NCI-H2227 (cell line): ENCODE measurements around the gene B9D1.

Source experiments
- DNase-seq: peaks from one replicate; lab custom pipeline; 2025; ENCODE audit not compliant: unreplicated experiment; lab: John Stamatoyannopoulos, UW

B9D1 gene

GRCh38 chr17:19321481-19322128 lies 40.9 kb downstream of the B9D1 start:
- no peak for DNase-seq

GRCh38 chr17:19320876-19321275 lies 41.6 kb downstream of the B9D1 start:
- no peak for DNase-seq

- DNase-seq: no peak
Observed at GRCh38 chr17:19319771-19320505, 42.6 kb downstream of the B9D1 start.

GRCh38 chr17:19318611-19319010 lies 43.9 kb downstream of the B9D1 start:
- DNase-seq: no peak

- peak; percentile 82 for DNase-seq
Observed at GRCh38 chr17:19317359-19318095, 45.0 kb downstream of the B9D1 start.

GRCh38 chr17:19316761-19317358 lies 45.7 kb downstream of the B9D1 start:
- no peak for DNase-seq

GRCh38 chr17:19315104-19315503 lies 47.4 kb downstream of the B9D1 start:
- no peak for DNase-seq

GRCh38 chr17:19313746-19314651 lies 48.5 kb downstream of the B9D1 start:
- DNase-seq: no peak

GRCh38 chr17:19313066-19313745 lies 49.3 kb downstream of the B9D1 start:
- DNase-seq: no peak

GRCh38 chr17:19312406-19312805 lies 50.1 kb downstream of the B9D1 start:
- no peak for DNase-seq

- no peak for DNase-seq
Observed at GRCh38 chr17:19311421-19312215, 50.9 kb downstream of the B9D1 start.

GRCh38 chr17:19311016-19311415 lies 51.5 kb downstream of the B9D1 start:
- DNase-seq: no peak

- no peak for DNase-seq
Observed at GRCh38 chr17:19310151-19310550, 52.4 kb downstream of the B9D1 start.

- DNase-seq: no peak
Observed at GRCh38 chr17:19309701-19310100, 52.8 kb downstream of the B9D1 start.

- no peak for DNase-seq
Observed at GRCh38 chr17:19308398-19308797, 54.1 kb downstream of the B9D1 start.

- DNase-seq: no peak
Observed at GRCh38 chr17:19307521-19307920, 55.0 kb downstream of the B9D1 start.

- no peak for DNase-seq
Observed at GRCh38 chr17:19306160-19307111, 56.1 kb downstream of the B9D1 start.

- DNase-seq: no peak
Observed at GRCh38 chr17:19305761-19306159, 56.8 kb downstream of the B9D1 start.
